Dedifferentiated amniotic fluid mesenchymal stem cell (primary cell): ENCODE data around the gene ATXN7.

ENCODE experiments used
- DNase-seq: peaks from one replicate; pipeline ENCODE4 v3.0.0-alpha.2; 2016; ENCODE audit errors: extremely low spot score

The ATXN7 gene

GRCh38 chr3:63864965-63865327, 1.3 kb downstream of the ATXN7 start:
- DNase-seq = no peak

DNA sequence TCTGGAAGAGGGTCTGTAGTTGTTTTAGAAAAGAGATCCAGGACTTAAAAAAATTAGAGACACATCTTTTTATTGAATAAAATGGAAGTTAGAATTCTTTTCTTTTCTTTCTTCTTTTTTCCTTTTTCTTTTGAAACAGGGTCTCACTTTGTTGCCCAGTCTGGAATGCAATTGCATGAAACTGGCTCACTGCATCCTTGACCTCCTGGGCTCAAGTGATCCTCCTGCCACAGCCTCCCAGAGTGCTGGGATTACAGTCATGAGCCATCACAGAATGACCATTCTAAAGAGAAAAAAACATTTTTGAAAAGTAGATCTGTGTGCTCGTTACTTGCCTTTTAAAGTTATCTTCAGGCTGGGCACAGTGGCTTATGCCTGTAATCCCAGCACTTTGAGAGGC, 3.6 kb downstream of the ATXN7 start:
- no peak for DNase-seq

GRCh38 chr3:63869940-63870614, 6.4 kb downstream of the ATXN7 start:
- no peak for DNase-seq

- DNase-seq = no peak
Measured at GRCh38 chr3:63870615-63871005, 6.9 kb downstream of the ATXN7 start.

DNA sequence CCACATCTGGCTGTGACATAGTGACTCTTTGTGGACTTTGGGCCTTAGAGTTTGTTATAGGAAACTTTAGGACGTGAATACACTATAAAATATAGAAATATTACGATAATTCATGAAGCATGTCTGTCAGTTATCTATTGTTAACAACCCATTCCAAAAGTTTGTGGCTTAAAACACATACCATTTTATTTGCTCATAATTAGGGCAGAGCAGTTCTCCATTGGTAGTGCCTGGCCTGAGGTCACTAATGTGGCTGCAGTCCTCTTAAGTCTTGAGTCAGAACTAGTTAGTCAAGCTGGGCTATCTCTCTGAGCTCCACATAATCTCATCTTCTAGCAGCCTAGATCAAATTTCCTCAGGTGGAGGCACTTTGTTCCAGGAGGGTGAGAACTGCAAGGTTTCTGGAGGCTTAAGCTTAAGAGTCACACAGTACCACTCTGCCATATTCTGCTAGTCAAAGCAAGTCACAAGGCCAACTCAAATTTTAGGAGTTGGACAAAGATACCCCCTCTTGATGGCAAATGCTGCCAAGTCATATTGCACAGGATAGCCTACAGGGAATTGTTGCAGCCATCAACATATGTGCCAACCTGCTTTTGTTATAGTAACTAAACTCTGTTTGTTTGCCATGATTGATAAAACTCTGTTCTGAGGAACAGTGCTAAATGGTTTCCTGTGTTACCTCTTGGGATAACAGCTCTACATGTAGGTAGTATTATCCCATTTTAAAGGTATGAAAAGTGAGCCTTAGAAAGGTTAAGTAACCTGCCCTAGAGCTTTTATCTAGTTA, 8.7 kb downstream of the ATXN7 start:
- DNase-seq = peak; percentile 36

DNA sequence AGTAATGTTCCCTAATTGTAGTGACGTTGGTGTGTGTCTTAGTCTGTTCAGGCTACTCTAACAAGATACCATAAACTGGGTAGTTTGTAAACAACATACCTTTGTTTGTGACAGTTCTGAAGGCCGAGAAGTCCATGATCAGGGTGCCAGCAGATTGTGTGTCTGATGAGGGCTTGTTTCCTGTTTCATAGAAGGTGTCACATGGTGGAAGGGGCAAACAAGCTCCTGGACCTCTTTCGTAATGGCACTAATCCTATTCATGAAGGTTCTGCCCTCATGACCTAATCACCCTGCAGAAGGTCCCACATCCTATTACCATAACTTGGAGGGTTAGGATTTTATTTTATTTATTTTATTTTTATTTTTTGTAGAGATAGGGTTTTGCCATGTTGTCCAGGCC, 11.1 kb downstream of the ATXN7 start:
- no peak for DNase-seq

DNA sequence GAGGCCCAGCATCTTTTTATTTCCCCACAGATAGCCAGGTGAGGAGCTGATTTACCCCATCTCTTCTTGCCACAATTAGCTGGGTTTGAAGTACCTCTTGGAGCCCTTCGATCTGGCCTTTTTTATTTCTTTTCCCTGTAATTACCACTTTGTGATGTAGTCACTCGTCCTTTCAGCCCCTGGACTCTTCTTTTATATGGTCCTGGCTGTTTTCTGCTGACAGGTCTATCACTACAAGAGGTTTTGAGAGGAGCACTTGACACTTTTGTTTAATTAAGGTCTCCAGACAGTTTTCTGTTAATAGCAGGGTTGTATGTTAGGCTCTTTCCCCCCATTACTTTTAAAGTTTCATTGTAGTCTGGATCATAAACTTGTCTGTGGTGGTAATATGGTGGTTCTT, 11.8 kb downstream of the ATXN7 start:
- DNase-seq = no peak

- no peak for DNase-seq
Measured at GRCh38 chr3:63876260-63876659, 12.6 kb downstream of the ATXN7 start.

- no peak for DNase-seq
Measured at GRCh38 chr3:63877737-63878393, 14.2 kb downstream of the ATXN7 start.

DNA sequence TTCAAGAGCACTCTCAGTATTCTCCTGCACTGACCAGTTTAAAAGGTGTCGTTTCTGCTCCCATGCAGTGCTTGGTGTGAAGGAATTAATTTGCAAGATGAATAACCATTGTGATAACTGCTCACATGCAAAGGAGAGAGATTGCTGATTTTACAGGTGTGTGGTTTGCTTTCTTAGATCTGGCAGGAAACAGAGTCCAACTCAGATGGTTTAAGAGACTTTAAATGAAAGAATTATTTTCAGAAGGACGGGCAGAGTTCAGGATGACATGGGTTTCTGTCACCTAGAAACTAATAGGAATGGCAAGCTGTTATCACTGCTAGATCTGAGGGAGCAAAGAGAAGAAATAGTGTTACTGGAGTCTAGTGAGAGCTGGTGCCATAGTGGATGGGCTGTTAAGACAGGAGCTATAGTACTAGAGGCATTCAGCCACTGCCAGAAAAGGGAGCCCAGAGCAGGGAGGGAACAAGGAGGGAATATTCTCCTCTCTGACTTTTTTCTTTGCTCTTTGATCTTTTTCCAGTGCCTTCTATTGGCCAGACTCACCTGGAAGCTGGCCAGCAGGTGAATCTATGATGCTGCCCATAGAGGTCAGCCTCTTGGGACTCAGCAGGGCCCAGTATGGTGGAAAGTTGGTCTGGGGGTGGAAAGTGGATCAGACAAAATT, 14.9 kb downstream of the ATXN7 start:
- no peak for DNase-seq

GRCh38 chr3:63880653-63881052, 17.0 kb downstream of the ATXN7 start:
- DNase-seq = no peak

DNA sequence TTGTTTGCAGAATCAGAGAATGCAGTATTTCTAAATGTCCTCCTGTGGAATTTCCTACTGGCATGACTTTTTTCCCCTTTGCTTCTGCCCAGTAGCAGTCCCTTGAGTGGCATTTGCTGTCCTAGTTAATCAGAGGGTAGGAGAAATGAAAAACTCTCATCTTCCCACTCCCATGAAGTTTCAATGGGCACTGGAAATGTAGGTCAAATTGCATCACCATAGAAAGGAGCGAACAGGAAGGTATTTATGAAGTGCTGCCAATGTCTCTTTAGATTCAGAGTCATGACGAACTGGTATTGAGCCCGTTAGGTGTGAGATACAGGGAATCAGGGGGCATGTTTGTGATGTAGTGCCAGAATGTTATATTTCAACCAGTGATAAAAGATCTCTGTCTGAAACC, 23.2 kb downstream of the ATXN7 start:
- no peak for DNase-seq

DNA sequence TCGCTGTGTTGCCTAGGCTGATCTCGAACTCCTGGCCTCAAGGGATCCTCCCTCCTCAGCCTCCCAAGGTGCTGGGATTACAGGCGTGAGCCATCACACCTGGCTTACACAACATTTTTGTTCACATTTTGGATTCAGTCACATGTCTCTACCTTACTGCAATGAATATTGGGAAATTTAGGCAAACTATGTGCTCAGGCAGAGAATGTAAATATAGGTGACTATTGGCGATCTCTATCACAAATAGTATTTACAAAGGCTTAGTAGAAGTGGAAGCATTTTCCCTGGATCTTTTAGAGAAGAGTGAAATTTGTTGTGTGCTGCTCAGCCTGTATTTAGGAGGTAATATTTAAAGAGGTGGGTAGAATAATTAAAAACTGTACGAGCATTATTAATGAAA, 27.9 kb downstream of the ATXN7 start:
- no peak for DNase-seq

DNA sequence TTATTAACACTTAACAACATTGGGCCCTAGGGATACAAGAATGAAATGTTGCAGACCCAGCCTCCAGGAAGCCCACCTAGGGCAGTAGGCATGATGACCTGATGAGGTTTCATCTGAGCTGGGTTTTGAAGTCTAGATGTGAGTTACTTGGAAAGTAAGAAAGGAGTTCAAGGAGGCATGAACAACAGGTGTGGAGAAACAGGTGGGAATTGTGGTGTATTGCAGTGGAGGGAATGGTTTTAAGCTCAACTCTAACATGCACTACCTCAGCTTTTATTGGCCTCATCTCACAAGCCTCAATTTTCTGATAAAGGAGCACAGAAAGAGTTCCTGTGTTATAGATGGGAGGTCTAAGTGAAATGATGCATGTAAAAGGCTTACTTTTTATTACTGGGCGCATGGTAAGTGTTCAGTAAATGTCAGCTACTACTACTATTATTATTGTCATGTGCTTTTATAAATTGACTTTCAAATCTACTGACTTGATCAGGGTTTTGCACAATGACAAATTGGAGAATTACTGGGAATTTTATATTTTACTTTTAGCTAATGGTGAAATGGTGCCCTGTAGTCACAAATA, 29.2 kb downstream of the ATXN7 start:
- DNase-seq = no peak

- no peak for DNase-seq
Measured at GRCh38 chr3:63895422-63896189, 31.9 kb downstream of the ATXN7 start.

DNA sequence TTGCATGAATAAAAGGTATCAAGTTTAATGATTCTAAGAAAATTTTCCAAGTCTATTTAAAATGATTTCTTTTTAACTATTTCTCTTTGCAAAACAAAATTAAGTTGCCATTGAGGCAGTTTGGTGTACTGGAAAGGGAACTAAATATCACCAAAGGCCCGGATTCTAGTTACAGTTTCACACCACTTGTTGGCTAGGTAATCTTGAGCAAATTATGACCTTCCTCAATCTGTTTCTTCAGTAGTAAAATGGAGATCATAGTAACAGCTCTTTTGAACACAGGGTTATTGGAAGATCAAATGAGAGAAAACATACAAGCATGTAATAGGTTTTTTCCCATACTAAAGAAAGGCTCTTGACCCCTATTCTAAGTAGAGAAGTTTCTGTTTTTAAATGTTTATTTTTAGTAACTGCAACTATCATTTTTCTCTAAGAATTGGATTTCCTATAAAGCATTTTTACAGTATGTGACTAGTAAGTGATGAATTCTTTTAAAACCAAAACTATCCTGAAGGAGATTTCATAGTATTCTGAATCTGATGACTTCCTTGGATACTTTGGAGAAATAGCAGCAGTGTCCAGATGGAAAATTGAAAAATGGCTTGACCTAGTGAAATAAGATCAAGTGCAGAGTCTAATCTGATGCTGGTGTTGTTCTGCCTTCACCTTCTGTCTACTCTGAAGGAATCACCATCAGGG, 32.8 kb downstream of the ATXN7 start:
- DNase-seq = no peak

DNA sequence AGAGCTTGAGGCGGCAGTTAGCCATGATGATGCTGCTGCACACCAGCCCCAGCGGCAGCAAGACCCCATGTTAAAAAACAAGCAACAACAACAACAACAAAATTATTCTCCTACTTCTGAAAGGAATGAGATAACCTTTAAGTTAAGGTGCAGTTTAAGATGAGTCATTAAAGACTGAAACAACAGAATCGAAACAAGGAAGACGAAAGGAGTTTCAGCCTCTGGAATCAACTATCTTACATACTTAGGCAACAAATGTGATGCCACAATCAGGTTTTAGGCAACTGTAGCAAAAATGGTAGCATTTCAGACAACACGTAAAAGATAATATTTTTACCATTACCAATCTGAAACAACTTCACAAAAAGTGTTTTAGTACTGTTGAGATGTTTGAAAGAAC, 36.3 kb downstream of the ATXN7 start:
- no peak for DNase-seq

DNA sequence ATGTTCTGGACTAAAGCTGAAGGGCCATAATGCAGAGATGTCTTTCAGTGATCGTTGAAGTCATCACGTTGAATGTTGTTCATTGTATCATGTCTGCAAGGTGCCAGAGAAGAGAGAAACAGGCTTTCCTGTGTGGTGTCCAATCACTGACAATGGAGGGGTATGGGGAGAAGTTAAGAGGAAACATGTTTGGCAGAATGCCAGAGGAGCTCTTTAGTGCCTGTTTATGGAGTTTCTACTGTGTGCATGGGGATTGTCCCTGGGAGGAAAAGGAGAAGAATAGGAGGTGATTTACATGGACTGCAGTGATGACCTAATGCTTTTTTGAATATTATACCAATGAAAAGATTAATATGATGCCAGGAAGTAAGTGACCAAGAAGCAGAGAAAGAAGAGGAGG, 36.8 kb downstream of the ATXN7 start:
- DNase-seq = no peak

GRCh38 chr3:63905731-63906620, 42.3 kb downstream of the ATXN7 start:
- DNase-seq = no peak
